Measurements from ENCODE around the gene SIK3.

Gene SIK3

GRCh38 chr11:116962108-116962507 lies 136.1 kb downstream of the SIK3 start:
- no peak for TF ChIP-seq CTCF (IDR thresholded peaks at IDR 0.05; ENCODE audit: control insufficient read depth, insufficient read depth, low read depth, low read length, missing control alignments)
- H3K4me3 ChIP-seq (ENCODE audit: control insufficient read depth, low read depth, low read length) = no peak overlapping the region
- no peak for DNase-seq (ENCODE audit: low read depth)

- no peak for DNase-seq (ENCODE audit: low read depth)
- no peak for TF ChIP-seq CTCF (IDR thresholded peaks at IDR 0.05; ENCODE audit: control insufficient read depth, insufficient read depth, low read depth, low read length, missing control alignments)
- H3K4me3 ChIP-seq (ENCODE audit: control insufficient read depth, low read depth, low read length) = no peak overlapping the region
These were observed 137.3 kb downstream of the SIK3 start for GRCh38 chr11:116960930-116961329.

- no peak for TF ChIP-seq CTCF (IDR thresholded peaks at IDR 0.05; ENCODE audit: control insufficient read depth, insufficient read depth, low read depth, low read length, missing control alignments)
- H3K4me3 ChIP-seq (ENCODE audit: control insufficient read depth, low read depth, low read length) = no peak overlapping the region
- no peak for DNase-seq (ENCODE audit: low read depth)
These were observed 140.0 kb downstream of the SIK3 start for GRCh38 chr11:116958246-116958645.

- H3K4me3 ChIP-seq (ENCODE audit: control insufficient read depth, low read depth, low read length) = no peak overlapping the region
- DNase-seq (ENCODE audit: low read depth) = no peak
- no peak for TF ChIP-seq CTCF (IDR thresholded peaks at IDR 0.05; ENCODE audit: control insufficient read depth, insufficient read depth, low read depth, low read length, missing control alignments)
These were observed 142.3 kb downstream of the SIK3 start for GRCh38 chr11:116955949-116956348.

- DNase-seq (ENCODE audit: low read depth) = no peak
- no peak for TF ChIP-seq CTCF (IDR thresholded peaks at IDR 0.05; ENCODE audit: control insufficient read depth, insufficient read depth, low read depth, low read length, missing control alignments)
- no peak overlapping the region for H3K4me3 ChIP-seq (ENCODE audit: control insufficient read depth, low read depth, low read length)
These were observed 142.7 kb downstream of the SIK3 start for GRCh38 chr11:116955548-116955947.

GRCh38 chr11:116953530-116954285 lies 144.5 kb downstream of the SIK3 start:
- TF ChIP-seq CTCF (IDR thresholded peaks at IDR 0.05; ENCODE audit: control insufficient read depth, insufficient read depth, low read depth, low read length, missing control alignments) = no peak
- no peak for DNase-seq (ENCODE audit: low read depth)
- no peak overlapping the region for H3K4me3 ChIP-seq (ENCODE audit: control insufficient read depth, low read depth, low read length)
